Measurements from ENCODE around the gene CMKLR1.

The CMKLR1 gene

DNA sequence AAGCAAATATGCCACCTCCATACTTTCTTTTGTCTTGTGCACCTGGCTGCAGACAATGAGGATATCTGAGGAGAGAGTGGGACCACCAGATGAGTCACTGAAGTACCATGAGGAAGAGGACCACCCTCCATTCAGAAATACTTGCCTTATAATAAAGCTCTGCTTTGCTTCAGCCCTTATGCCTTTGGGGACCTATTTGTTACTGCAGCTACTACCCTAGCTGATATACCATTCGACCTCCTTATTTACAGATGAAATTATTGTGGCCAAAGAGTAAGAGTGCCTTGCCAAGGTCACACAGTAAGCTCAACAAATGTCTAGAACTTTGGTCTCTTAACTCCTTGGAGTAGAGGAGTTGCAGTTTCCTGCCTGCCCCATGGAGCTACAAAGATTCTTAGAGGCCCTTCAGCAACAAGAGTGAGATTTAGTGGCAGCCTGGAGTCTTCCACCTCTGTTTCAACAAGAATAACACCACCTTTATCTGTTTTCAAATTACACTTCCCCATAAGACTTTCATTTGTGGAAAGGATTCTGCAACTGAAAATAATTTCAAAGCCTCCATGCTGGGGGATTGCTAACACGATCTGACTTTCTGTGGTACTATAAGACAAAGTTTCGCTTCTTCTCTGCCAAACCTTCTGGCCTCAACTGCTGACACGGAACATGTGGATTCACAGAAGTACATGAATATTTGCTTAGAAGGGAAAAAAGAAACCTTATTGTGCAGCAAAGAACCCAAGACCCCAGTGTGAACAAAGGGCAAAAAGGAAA is 3.6 kb downstream of the CMKLR1 start:
- DNase-seq = no peak

DNA sequence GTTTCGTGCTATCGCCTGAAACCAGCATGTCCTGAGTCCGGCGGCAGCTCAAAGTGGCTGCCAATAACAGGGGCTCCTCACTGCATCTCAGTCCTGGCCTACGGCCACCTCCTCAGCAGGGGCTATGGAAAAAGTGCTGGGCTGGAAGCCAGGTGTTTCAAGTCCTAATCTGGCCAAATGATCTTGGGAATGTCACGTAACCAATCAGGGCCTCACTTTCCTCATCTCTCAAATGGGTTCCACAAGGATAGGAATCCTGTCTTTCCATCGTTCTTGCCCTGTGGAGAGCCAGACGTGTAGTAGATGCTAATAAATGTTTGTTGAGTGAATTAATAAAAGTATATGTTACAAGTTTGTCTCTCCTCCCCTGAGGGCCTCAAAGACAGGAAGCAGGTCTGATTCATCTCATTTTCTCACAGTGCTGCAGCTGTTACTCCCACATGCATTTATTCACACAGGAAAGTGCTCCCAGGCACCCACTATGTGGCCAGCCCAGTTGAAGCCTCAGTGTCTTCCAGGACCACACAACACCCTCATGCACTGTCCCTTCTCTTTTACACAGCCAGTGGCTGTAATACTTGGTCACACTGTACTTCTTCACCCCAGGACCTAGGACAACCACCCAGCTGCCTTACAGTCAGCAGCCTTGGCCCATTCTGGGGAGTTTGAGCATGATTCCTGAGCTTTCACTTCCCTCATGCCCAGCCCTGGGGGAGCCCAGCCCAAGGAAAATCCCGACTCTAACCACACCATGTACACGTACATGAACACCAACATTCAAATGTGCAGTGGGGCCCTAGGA is 5.0 kb downstream of the CMKLR1 start:
- no peak for DNase-seq

DNA sequence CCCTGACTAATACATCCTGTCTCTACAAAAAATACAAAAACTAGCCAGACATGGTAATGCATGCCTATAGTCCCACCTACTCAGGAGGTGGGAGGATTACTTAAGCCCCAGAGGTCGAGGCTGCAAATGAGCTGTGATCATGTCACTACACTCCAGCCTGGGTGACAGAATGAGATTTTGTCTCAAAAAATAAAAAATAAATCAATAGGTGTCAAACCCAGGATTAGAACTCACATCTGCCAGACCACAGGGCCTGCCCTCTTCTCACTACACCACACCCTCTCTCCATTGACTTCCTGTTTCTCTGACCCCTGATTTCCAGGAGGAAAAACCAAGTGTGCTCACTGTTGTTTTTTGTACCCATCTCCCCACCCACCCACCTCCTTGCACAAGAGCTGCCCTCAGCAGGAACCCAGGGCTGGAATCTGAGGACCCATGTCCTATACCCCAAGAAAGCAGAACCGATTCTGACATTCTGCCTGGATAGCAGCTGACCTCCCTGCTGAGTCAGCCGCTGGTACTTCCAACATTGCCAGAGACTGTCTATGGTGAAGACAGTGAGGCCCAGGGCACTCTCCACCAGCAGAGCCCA is 6.2 kb downstream of the CMKLR1 start:
- no peak for DNase-seq

- no peak for DNase-seq
Measured at GRCh38 chr12:108328420-108328819, 10.7 kb downstream of the CMKLR1 start.

DNA sequence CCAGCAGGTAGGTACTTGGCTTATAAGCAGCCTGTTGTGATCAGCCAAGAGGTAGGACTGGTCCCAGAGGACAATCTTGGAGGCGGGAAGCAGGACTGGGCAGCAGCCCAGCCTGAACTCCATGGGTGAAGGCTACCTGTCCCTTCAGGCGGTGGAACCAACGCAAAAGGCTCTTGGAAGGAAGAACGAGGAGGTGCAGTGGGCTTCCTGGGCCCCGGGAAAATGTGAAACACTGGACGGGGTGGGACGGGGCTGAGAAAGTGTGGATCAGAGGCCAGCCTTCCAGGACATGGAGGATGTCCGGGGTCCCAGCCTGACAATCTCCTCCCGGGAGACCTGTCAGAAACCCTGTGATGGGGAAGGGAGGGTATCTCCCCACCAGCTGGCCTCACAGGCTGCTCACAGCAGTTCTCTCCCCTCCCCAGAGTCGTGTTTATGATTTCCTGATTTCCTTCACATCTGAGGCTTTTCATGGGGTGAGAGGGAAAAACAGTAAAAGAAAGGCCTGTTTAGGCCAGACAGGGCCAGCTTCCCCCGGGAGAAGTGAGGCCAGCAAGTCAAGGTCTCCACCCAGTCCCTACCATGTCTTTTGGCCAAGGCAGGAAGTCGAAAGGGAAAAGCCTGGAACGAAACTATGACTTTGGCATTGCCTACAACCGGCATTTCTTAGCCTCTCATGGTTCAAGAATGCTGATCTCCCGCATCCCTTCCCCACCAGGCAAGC is 11.3 kb downstream of the CMKLR1 start:
- no peak for DNase-seq

DNA sequence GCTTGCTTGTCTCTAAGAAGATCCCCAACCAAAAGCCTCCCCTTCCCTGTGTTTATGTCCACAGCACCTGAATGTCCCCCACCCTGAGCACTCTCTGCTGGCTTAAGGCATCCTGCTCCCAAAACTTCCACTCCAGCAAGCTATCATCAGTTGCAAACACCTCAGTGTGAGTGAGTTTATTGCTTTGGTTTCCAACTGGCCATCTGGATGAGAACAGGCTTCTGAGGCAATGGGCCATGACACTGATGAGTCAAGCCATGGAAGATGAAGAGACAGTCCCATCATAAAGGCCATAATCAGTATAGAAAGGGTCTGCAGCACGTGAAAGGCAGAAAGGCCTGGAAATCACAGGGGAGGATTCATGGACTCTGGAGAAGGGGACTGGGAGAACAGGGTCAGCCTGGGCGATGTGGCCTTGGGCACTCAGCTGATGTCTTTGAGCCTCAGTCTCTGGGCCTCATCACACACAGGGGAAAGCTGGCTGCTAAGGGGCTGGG is 12.8 kb downstream of the CMKLR1 start:
- no peak for DNase-seq

- DNase-seq = no peak
Measured at GRCh38 chr12:108325549-108325948, 13.6 kb downstream of the CMKLR1 start.

GRCh38 chr12:108325018-108325358 is 14.1 kb downstream of the CMKLR1 start:
- no peak for DNase-seq

DNA sequence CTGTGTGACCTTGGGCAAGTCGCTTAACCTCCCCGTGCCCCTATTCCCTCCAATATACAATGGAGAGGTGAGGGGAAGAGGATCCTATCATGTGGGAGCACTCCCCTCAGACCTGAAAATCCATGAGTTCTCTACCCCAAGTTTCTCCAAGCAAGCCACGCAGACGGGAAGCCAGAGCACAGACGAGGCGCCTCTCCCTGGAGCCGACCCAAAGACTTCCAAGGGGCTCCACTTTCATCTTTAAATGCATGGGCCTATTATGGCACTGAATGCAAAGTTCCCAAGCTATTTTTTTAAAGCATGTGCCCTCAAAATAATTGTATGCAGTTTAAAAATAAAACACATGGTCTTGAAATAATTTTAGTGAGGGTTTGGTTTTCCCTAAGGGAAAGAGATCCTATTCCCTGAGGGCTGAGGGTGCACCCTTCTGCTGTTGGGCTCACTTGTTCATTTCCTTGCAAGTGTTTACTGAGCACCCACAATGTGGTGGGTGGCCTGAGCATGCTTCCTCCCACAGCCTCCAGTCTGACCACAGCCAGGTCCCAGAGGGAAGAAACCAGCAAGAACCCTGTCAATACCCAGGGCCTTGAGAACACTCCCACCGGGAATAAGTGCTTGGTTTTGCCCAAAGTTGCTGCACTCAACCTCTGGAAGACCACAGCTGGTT is 14.6 kb downstream of the CMKLR1 start:
- no peak for DNase-seq

- no peak for DNase-seq
Measured at GRCh38 chr12:108323581-108323980, 15.5 kb downstream of the CMKLR1 start.

GRCh38 chr12:108322998-108323397 is 16.1 kb downstream of the CMKLR1 start:
- no peak for DNase-seq

GRCh38 chr12:108321688-108322087 is 17.4 kb downstream of the CMKLR1 start:
- no peak for DNase-seq

DNA sequence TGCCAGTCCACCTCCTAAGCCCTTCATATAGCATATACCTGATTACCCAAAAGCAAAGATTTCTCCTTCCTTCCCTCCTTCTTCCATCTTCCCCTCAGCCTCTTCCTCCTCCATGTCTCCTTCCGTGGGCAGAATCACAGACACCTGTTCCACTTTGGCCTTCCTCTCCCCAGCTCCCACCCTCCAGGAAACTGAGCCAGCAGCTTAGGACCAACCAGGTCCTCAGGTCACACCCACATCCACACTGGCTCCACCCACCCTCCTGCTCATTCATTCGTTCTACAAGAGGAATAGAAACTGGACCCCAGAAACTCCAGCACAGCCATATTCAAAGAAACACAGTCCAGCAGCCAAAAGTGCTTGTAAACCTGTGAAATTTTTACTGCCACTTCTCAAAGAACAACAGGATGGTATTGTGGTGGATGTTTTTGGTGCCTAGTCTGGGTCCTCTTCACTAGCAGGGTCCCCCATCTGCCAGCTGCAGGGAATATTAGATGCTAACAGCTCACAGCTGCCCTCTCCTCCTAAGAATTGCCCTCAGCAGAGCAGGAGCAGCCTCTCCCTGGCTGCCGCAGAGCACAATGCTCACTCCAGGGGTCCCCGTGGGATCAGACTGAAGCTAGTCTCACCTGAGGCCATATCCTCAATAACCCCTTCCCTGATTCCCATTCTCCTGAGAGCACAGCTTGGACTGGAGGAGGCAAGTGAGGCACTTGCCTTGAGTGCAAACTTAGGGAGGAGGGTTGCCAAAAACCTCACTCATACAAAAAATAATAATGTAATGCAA is 18.4 kb downstream of the CMKLR1 start:
- DNase-seq = no peak

GRCh38 chr12:108319277-108320234 is 19.6 kb downstream of the CMKLR1 start:
- no peak for DNase-seq

- DNase-seq = no peak
Measured at GRCh38 chr12:108318472-108319275, 20.4 kb downstream of the CMKLR1 start.

- no peak for DNase-seq
Measured at GRCh38 chr12:108317308-108318234, 21.5 kb downstream of the CMKLR1 start.

DNA sequence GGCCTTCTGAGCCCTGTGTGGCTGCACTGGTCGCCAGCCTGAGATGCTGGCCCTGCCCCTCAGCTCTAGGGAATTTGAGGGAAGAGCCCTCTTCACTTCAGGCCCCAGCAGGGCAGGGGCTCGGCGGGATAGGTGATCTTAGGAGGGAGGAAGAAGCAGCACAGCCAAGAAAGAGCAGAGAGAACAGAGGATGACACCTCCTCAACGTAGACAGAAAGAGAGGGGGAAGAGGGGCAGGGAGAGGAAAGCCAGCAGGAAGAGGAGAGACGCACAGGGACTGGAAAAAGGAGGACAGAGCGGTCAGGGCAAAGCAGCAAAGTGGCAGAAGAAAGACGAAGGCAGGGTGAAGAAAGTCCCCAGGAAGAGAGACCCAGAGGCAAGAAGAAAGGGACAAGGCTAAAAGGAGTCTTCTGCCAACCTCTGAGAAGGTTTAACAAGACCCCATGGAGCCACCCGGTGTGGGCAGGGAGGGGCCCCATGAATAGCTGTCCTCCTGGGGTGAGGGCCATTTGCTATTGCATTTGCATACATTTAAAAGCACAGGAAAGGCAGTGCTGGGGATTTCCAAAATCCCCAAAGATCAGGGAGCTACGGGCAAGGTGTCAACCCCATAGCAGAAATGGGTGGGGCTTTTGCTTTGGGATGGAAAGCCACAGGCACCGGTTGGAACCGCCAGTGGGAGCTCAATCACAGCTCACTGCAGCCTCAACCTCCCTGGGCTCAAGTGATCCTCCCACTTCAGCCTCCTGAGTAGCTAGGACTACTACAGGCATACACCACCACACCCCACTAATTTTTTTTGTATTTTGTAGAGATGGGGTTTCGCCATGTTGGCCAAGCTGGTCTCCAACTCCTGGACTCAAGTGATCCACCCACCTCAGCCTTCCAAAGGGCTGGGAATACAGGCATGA is 22.7 kb downstream of the CMKLR1 start:
- DNase-seq = no peak

All from NCI-H748 treated with DMSO at 0.1 percent for 48 hours (cell line).